ENCODE data around the gene LASP1. TPM values are rescaled to one million over a fixed set of nuclear protein-coding genes. Genes with fewer than 3 reads are reported as not detected.
A peak's percentile ranks its signal among the peaks of the same experiment; 100 is the strongest.

LASP1 gene
- total and polyA plus RNA-seq, 3 donors from 2014 or later = 58.2 to 83.2 (median 60.3) TPM

- TF ChIP-seq CTCF (IDR thresholded peaks at IDR 0.05) (no peak), POLR2A (IDR thresholded peaks at IDR 0.05) (peak; percentile 29)
- peak within 1 kb of the TSS; percentile 68 to 84 for H3K27ac ChIP-seq
- peak within 1 kb of the TSS; percentile 39 to 46 for H3K4me3 ChIP-seq
- 17 to 21% methylated on average over 17 to 21 of the region's 21 CpGs for WGBS, 2 donors
- no peaks in the 10 kb centered on the region for H3K27me3 ChIP-seq
- intact Hi-C loops (cut with DNase I; ENCODE audit: low total_unique reads) = no loop called here
- no peaks in the 10 kb centered on the region for H3K9me3 ChIP-seq
- H3K4me1 ChIP-seq = no peaks in the 10 kb centered on the region
- peak; percentile 97 for DNase-seq
- H3K36me3 ChIP-seq (ENCODE audit: low read depth, missing control alignments) = no peaks in the 10 kb centered on the region
Measured at GRCh38 chr17:38967290-38967738, 97.5 kb downstream of the LASP1 start, which contains the start of gene FBXO47. Gene FBXO47, minus strand, starts transcription at chr17:38967403. Its CDS starts 4,378 bp downstream, at chr17:38963025.

GRCh38 chr17:38969281-38969680, 99.4 kb downstream of the LASP1 start:
- intact Hi-C loops (cut with DNase I; ENCODE audit: low total_unique reads) = no loop called here
- no peaks in the 10 kb centered on the region for H3K4me1 ChIP-seq
- H3K9me3 ChIP-seq = no peaks in the 10 kb centered on the region
- no peaks in the 10 kb centered on the region for H3K36me3 ChIP-seq (ENCODE audit: low read depth, missing control alignments)
- TF ChIP-seq CTCF (IDR thresholded peaks at IDR 0.05) = no peak
- no peak for TF ChIP-seq POLR2A (IDR thresholded peaks at IDR 0.05)
- DNase-seq = peak; percentile 81
- H3K4me3 ChIP-seq = no peak overlapping the region
- no peaks in the 10 kb centered on the region for H3K27me3 ChIP-seq
- 37 to 43% methylated on average over 3 to 4 of the region's 4 CpGs for WGBS, 2 donors
- H3K27ac ChIP-seq = no peak overlapping the region

GRCh38 chr17:38970128-38970527, 100.3 kb downstream of the LASP1 start:
- DNase-seq = no peak
- no peak overlapping the region for H3K4me3 ChIP-seq
- H3K27me3 ChIP-seq = no peaks in the 10 kb centered on the region
- no peak overlapping the region for H3K27ac ChIP-seq
- intact Hi-C loops (cut with DNase I; ENCODE audit: low total_unique reads) = no loop called here
- WGBS, 2 donors = 82% methylated on average over 4 of the region's 4 CpGs
- H3K36me3 ChIP-seq (ENCODE audit: low read depth, missing control alignments) = no peaks in the 10 kb centered on the region
- TF ChIP-seq POLR2A (IDR thresholded peaks at IDR 0.05) (no peak), CTCF (IDR thresholded peaks at IDR 0.05) (no peak)
- no peaks in the 10 kb centered on the region for H3K9me3 ChIP-seq
- H3K4me1 ChIP-seq = no peaks in the 10 kb centered on the region

GRCh38 chr17:38970804-38971203, 100.9 kb downstream of the LASP1 start:
- intact Hi-C loops (cut with DNase I; ENCODE audit: low total_unique reads) = no loop called here
- Histone ChIP-seq H3K27me3 (no peaks in the 10 kb centered on the region), H3K9me3 (no peaks in the 10 kb centered on the region), H3K36me3 (ENCODE audit: low read depth, missing control alignments) (no peaks in the 10 kb centered on the region), H3K4me3 (no peak overlapping the region), H3K27ac (no peak overlapping the region), H3K4me1 (no peaks in the 10 kb centered on the region)
- WGBS, 2 donors = 89 to 90% methylated on average over 5 of the region's 5 CpGs
- no peak for TF ChIP-seq CTCF (IDR thresholded peaks at IDR 0.05)
- no peak for TF ChIP-seq POLR2A (IDR thresholded peaks at IDR 0.05)
- no peak for DNase-seq

Small RNA genes within 50 kb of the gene (microRNA-seq; reads per million reads assigned to microRNA genes)
- 0 reads per million in 2 donors for gene MIR4727 (ENCODE audit: borderline number of aligned reads in 2 of 2, borderline replicate concordance in 1 of 2)
- 0 to 0.70 reads per million in 2 donors for gene MIR6779 (ENCODE audit: borderline number of aligned reads in 2 of 2, borderline replicate concordance in 1 of 2)

Small RNA genes within 50 kb of the gene (small RNA-seq; reads per million reads assigned to genes)
- gene MIR4727 = 0 reads per million in 2 donors
- gene MIR6779 = 0 reads per million in 2 donors
- 0 reads per million in 2 donors for gene SNORA21
- 0 reads per million in 2 donors for gene SNORA21B

Other genes starting within 250 kb of the LASP1 start
- 10 to 100 TPM; 16.8 to 19.4 TPM for gene EPOP, start 195.1 kb upstream of the LASP1 start, total RNA-seq
- gene EPOP, start 195.1 kb upstream of the LASP1 start, polyA plus RNA-seq (ENCODE audit: insufficient read depth, low read depth, low replicate concordance) = 18.6 TPM
- 100 to 1,000 TPM; 157 to 176 TPM for gene MLLT6, start 164.8 kb upstream of the LASP1 start, total RNA-seq
- 86.9 TPM for gene MLLT6, start 164.8 kb upstream of the LASP1 start, polyA plus RNA-seq (ENCODE audit: insufficient read depth, low read depth, low replicate concordance)
- gene CISD3, start 139.7 kb upstream of the LASP1 start, total RNA-seq = 10 to 100 TPM; 13.9 to 14.3 TPM
- 25.7 TPM for gene CISD3, start 139.7 kb upstream of the LASP1 start, polyA plus RNA-seq (ENCODE audit: insufficient read depth, low read depth, low replicate concordance)
- gene PCGF2, start 121.7 kb upstream of the LASP1 start, total RNA-seq = 10 to 100 TPM in 1 of 2 donors, 1 to 10 TPM in 1; 8.1 to 20.9 TPM
- 21.2 TPM for gene PCGF2, start 121.7 kb upstream of the LASP1 start, polyA plus RNA-seq (ENCODE audit: insufficient read depth, low read depth, low replicate concordance)
- 100 to 1,000 TPM; 111 to 113 TPM for gene PSMB3, start 117.3 kb upstream of the LASP1 start, total RNA-seq
- gene PSMB3, start 117.3 kb upstream of the LASP1 start, polyA plus RNA-seq (ENCODE audit: insufficient read depth, low read depth, low replicate concordance) = 144 TPM
- gene PIP4K2B, start 70.5 kb upstream of the LASP1 start, total RNA-seq = 10 to 100 TPM; 47.2 to 56.7 TPM
- 34.8 TPM for gene PIP4K2B, start 70.5 kb upstream of the LASP1 start, polyA plus RNA-seq (ENCODE audit: insufficient read depth, low read depth, low replicate concordance)
- gene CWC25, start 44.7 kb upstream of the LASP1 start, total RNA-seq = 10 to 100 TPM; 23.9 to 67.1 TPM
- gene CWC25, start 44.7 kb upstream of the LASP1 start, polyA plus RNA-seq (ENCODE audit: insufficient read depth, low read depth, low replicate concordance) = 41.9 TPM
- gene RPL23, start 16.3 kb upstream of the LASP1 start, total RNA-seq = 100 to 1,000 TPM; 406 to 746 TPM
- gene RPL23, start 16.3 kb upstream of the LASP1 start, polyA plus RNA-seq (ENCODE audit: insufficient read depth, low read depth, low replicate concordance) = 912 TPM
- 10 to 100 TPM in 1 of 2 donors, 1 to 10 TPM in 1; 6.3 to 11.6 TPM for gene FBXO47, start 97.3 kb downstream of the LASP1 start, total RNA-seq
- gene FBXO47, start 97.3 kb downstream of the LASP1 start, polyA plus RNA-seq (ENCODE audit: insufficient read depth, low read depth, low replicate concordance) = 5.8 TPM